ENCODE measurements around the gene DND1.
"Not testable (repeated sequence)": the region's sequence is repeated elsewhere in the genome, so short reads cannot be mapped to it uniquely, and the experiment has no call there.

Gene DND1

GRCh38 chr5:140673187-140673976 is at the start of gene DND1:
TSS of gene DND1 (minus strand) at chr5:140673576. CDS start at chr5:140673542, 34 bp downstream.
- no peak for DNase-seq

GRCh38 chr5:140721395-140721794 is 48.0 kb upstream of the DND1 start:
- DNase-seq: not testable (repeated sequence)

- DNase-seq: peak; percentile 17 to 21
These were observed 47.4 kb upstream of the DND1 start for GRCh38 chr5:140720738-140721137.

GRCh38 chr5:140718266-140718592 is 44.9 kb upstream of the DND1 start:
- DNase-seq: no peak

GRCh38 chr5:140716238-140716637 is 42.9 kb upstream of the DND1 start:
- DNase-seq: not testable (repeated sequence)

- DNase-seq: no peak
These were observed 40.3 kb upstream of the DND1 start for GRCh38 chr5:140713562-140714094.

GRCh38 chr5:140711794-140712193 is 38.4 kb upstream of the DND1 start:
- DNase-seq: no peak

GRCh38 chr5:140710899-140711552 is 37.6 kb upstream of the DND1 start:
- DNase-seq: peak; percentile 97 to 99

- DNase-seq: peak in 1 of 2 experiments; percentile 26
These were observed 35.4 kb upstream of the DND1 start for GRCh38 chr5:140708787-140709186.

- no peak for DNase-seq
These were observed 34.4 kb upstream of the DND1 start for GRCh38 chr5:140707812-140708211.

GRCh38 chr5:140700177-140701144 is 27.1 kb upstream of the DND1 start, which contains the start of gene ZMAT2:
TSS of gene ZMAT2 (plus strand) at chr5:140700447. CDS start at chr5:140700461, 14 bp downstream.
- peak; percentile 96 for DNase-seq

- no peak for DNase-seq
These were observed 23.6 kb upstream of the DND1 start for GRCh38 chr5:140696891-140697492.

GRCh38 chr5:140694276-140694675 is 20.9 kb upstream of the DND1 start:
- DNase-seq: no peak

GRCh38 chr5:140690941-140691924 is 17.9 kb upstream of the DND1 start, which contains the start of the genes HARS1 and HARS2:
TSS of gene HARS1 (minus strand) at chr5:140691370. CDS start at chr5:140691304, 66 bp downstream.
TSS of gene HARS2 (plus strand) at chr5:140691455. CDS start at chr5:140691649, 194 bp downstream.
- DNase-seq: peak; percentile 94 to 95

- no peak for DNase-seq
These were observed 17.1 kb upstream of the DND1 start for GRCh38 chr5:140690376-140690932.

GRCh38 chr5:140678993-140679392 is 5.6 kb upstream of the DND1 start:
- DNase-seq: no peak

GRCh38 chr5:140677947-140678346 is 4.6 kb upstream of the DND1 start:
- DNase-seq: no peak

GRCh38 chr5:140674629-140675028 is 1.3 kb upstream of the DND1 start:
- DNase-seq: no peak

GRCh38 chr5:140674211-140674610 is 835 bp upstream of the DND1 start:
- no peak for DNase-seq

- peak; percentile 17 to 33 for DNase-seq
These were observed 755 bp downstream of the DND1 start for GRCh38 chr5:140672455-140673186.
